ENCODE data around the gene COL18A1.

DNA sequence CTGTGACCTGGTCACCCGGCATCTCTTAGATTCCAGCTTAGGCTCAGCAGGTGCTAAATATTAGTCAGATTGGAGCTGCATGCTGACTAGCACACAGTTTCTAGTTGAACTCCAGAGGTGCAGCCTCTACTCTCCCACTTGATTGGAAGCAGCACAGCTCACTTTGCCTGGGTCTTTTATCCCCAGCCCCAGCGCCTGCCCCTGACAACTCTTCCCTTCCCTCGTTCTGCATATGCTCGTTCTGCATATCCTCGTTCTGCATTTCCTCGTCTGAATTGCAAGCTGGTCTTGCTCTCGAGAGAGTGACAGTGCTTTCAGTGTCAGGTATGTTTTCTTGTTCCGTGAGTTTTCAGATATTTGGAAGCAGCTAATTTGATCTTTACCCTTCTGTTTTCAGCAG, 11.7 kb downstream of the COL18A1 start:
- TF ChIP-seq POLR2A (IDR thresholded peaks at IDR 0.05): no peak
- TF ChIP-seq, protein P1, sequence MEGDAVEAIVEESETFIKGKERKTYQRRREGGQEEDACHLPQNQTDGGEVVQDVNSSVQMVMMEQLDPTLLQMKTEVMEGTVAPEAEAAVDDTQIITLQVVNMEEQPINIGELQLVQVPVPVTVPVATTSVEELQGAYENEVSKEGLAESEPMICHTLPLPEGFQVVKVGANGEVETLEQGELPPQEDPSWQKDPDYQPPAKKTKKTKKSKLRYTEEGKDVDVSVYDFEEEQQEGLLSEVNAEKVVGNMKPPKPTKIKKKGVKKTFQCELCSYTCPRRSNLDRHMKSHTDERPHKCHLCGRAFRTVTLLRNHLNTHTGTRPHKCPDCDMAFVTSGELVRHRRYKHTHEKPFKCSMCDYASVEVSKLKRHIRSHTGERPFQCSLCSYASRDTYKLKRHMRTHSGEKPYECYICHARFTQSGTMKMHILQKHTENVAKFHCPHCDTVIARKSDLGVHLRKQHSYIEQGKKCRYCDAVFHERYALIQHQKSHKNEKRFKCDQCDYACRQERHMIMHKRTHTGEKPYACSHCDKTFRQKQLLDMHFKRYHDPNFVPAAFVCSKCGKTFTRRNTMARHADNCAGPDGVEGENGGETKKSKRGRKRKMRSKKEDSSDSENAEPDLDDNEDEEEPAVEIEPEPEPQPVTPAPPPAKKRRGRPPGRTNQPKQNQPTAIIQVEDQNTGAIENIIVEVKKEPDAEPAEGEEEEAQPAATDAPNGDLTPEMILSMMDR (IDR thresholded peaks at IDR 0.05 in 4 of 5, conservative IDR thresholded peaks at IDR 0.05 in 1 of 5): no peak
